Glutamatergic neuron (in vitro differentiated cells): ENCODE measurements around the gene SMC1B. TPM values are rescaled to one million over a fixed set of nuclear protein-coding genes. Genes with fewer than 3 reads are reported as not detected.
A peak's percentile ranks its signal among the peaks of the same experiment; 100 is the strongest.

Source experiments
- DNase-seq: peaks from one replicate; pipeline ENCODE4 v3.0.0; 2022
- H3K27ac Mint-ChIP-seq: one replicate; pipeline ENCODE4 v1.8.0; 2020; ENCODE audit warnings: mild to moderate bottlenecking, mixed read lengths, inconsistent platforms; ENCODE audit not compliant: unreplicated experiment
- H3K27me3 Mint-ChIP-seq: one replicate; pipeline ENCODE4 v1.8.0; 2020; ENCODE audit warnings: mild to moderate bottlenecking, moderate library complexity, mixed read lengths, inconsistent platforms; ENCODE audit not compliant: unreplicated experiment
- H3K36me3 Mint-ChIP-seq: one replicate; pipeline ENCODE4 v1.8.0; 2020; ENCODE audit warnings: mild to moderate bottlenecking, mixed read lengths, inconsistent platforms; ENCODE audit not compliant: unreplicated experiment
- H3K4me1 Mint-ChIP-seq: one replicate; pipeline ENCODE4 v1.8.0; 2020; ENCODE audit warnings: mild to moderate bottlenecking, low read depth, mixed read lengths, inconsistent platforms; ENCODE audit not compliant: unreplicated experiment
- H3K4me3 Mint-ChIP-seq: one replicate; pipeline ENCODE4 v1.8.0; 2020; ENCODE audit warnings: mild to moderate bottlenecking, mixed read lengths, inconsistent platforms; ENCODE audit not compliant: unreplicated experiment
- H3K9me3 Mint-ChIP-seq: one replicate; pipeline ENCODE4 v1.8.0; 2020; ENCODE audit warnings: mild to moderate bottlenecking, moderate library complexity, mixed read lengths, inconsistent platforms; ENCODE audit not compliant: unreplicated experiment
- CTCF ChIP-seq: fragments of 200-600 bp; sonication (generic); IDR thresholded peaks from one replicate; pipeline ENCODE4 v1.5.0; 2021; ENCODE audit not compliant: partially characterized antibody, unreplicated experiment
- total RNA-seq: library from RNA; stranded (reverse); fragmentation: NEBNext Ultra II Directional; extraction: Animal tissue kit (Norgen Biotek cat#: 25700); gene quantifications from one replicate; pipeline ENCODE4 v1.2.1, GENCODE V29; 2021; ENCODE audit not compliant: unreplicated experiment

The SMC1B gene
- total RNA-seq, 1 donor from 2014 or later = not detected

GRCh38 chr22:45420539-45420938 lies 7.1 kb upstream of the SMC1B start:
- H3K4me1 Mint-ChIP-seq = no peaks in the 10 kb centered on the region
- DNase-seq = no peak

GRCh38 chr22:45420011-45420410 lies 6.6 kb upstream of the SMC1B start:
- Mint-ChIP-seq H3K9me3 (peaks cover 3% of the 10 kb centered on the region), H3K27me3 (peaks cover 7% of the 10 kb centered on the region), H3K36me3 (peaks cover 10% of the 10 kb centered on the region)

More at GRCh38 chr22:45420539-45420938, 7.1 kb upstream of the SMC1B start:
- TF ChIP-seq CTCF = no peak
- H3K4me3 Mint-ChIP-seq = no peak overlapping the region
- H3K27me3 Mint-ChIP-seq = peaks cover 7% of the 10 kb centered on the region
- no peak overlapping the region for H3K27ac Mint-ChIP-seq
- peaks cover 3% of the 10 kb centered on the region for H3K9me3 Mint-ChIP-seq
- peaks cover 10% of the 10 kb centered on the region for H3K36me3 Mint-ChIP-seq

GRCh38 chr22:45418770-45419138 lies 5.4 kb upstream of the SMC1B start:
- peaks cover 5% of the 10 kb centered on the region for H3K9me3 Mint-ChIP-seq
- peak overlapping the region; percentile 58 for H3K4me3 Mint-ChIP-seq
- H3K4me1 Mint-ChIP-seq = no peaks in the 10 kb centered on the region
- no peak for DNase-seq
- no peak for TF ChIP-seq CTCF
- H3K27me3 Mint-ChIP-seq = peaks cover 7% of the 10 kb centered on the region
- H3K36me3 Mint-ChIP-seq = peaks cover 10% of the 10 kb centered on the region
- no peak overlapping the region for H3K27ac Mint-ChIP-seq

More at GRCh38 chr22:45420011-45420410, 6.6 kb upstream of the SMC1B start:
- no peak for DNase-seq
- TF ChIP-seq CTCF = no peak
- H3K27ac Mint-ChIP-seq = no peak overlapping the region
- H3K4me1 Mint-ChIP-seq = no peaks in the 10 kb centered on the region
- peak overlapping the region; percentile 10 for H3K4me3 Mint-ChIP-seq

- Mint-ChIP-seq H3K36me3 (peaks cover 10% of the 10 kb centered on the region), H3K9me3 (peaks cover 5% of the 10 kb centered on the region), H3K4me3 (peak overlapping the region; percentile 58), H3K27ac (no peak overlapping the region), H3K4me1 (no peaks in the 10 kb centered on the region), H3K27me3 (peaks cover 11% of the 10 kb centered on the region)
- no peak for DNase-seq
- no peak for TF ChIP-seq CTCF
These were observed 4.8 kb upstream of the SMC1B start for GRCh38 chr22:45418056-45418769.

GRCh38 chr22:45413013-45413367 lies 409 bp downstream of the SMC1B start:
- no peak for TF ChIP-seq CTCF
- DNase-seq = no peak
- peaks cover 4% of the 10 kb centered on the region for H3K27me3 Mint-ChIP-seq
- peaks cover 2% of the 10 kb centered on the region for H3K9me3 Mint-ChIP-seq
- no peak overlapping the region for H3K27ac Mint-ChIP-seq
- H3K4me1 Mint-ChIP-seq = no peaks in the 10 kb centered on the region
- no peaks in the 10 kb centered on the region for H3K36me3 Mint-ChIP-seq
- H3K4me3 Mint-ChIP-seq = no peak overlapping the region
